Fibroblast of pulmonary artery (primary cell): ENCODE measurements around the gene ANKFY1.

Experiments
- DNase-seq: peaks from one replicate; pipeline ENCODE4 v3.0.0-alpha.2; 2010; ENCODE audit warnings: low read depth
- H3K4me3 ChIP-seq: replicated peaks from 2 replicates; pipeline ENCODE4 v1.5.1; 2011; ENCODE audit warnings: low read depth, mild to moderate bottlenecking, control low read depth, low read length, moderate library complexity
- TF ChIP-seq, protein P1 (sequence below): IDR thresholded peaks from 2 replicates; pipeline ENCODE4 v1.5.1; 2011; ENCODE audit warnings: mild to moderate bottlenecking, control low read depth, low read length, inconsistent platforms; ENCODE audit errors: missing control alignments

ANKFY1 gene

GRCh38 chr17:4154201-4154600 is 109.6 kb downstream of the ANKFY1 start:
- TF ChIP-seq, protein P1, sequence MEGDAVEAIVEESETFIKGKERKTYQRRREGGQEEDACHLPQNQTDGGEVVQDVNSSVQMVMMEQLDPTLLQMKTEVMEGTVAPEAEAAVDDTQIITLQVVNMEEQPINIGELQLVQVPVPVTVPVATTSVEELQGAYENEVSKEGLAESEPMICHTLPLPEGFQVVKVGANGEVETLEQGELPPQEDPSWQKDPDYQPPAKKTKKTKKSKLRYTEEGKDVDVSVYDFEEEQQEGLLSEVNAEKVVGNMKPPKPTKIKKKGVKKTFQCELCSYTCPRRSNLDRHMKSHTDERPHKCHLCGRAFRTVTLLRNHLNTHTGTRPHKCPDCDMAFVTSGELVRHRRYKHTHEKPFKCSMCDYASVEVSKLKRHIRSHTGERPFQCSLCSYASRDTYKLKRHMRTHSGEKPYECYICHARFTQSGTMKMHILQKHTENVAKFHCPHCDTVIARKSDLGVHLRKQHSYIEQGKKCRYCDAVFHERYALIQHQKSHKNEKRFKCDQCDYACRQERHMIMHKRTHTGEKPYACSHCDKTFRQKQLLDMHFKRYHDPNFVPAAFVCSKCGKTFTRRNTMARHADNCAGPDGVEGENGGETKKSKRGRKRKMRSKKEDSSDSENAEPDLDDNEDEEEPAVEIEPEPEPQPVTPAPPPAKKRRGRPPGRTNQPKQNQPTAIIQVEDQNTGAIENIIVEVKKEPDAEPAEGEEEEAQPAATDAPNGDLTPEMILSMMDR: no peak
- DNase-seq: no peak
- no peak overlapping the region for H3K4me3 ChIP-seq

DNA sequence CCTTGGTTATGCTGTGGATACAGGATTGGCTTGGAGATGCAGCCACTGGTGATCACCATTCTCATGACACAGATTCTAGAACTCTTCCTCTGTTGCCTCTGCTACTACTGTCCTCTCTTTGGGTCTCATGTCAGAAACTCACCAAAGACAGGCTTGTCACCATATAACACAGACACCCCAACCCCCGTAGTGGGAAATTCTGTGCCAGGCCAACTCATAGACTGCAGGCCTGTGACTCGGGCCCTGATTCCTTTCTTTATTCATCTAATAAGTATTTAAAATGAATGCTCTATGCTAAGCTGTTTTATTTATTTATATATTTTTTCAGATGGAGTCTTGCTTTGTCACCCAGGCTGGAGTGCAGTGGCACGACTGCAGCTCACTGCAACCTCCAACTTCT is 111.3 kb downstream of the ANKFY1 start:
- DNase-seq: no peak
- TF ChIP-seq, protein P1: no peak
- H3K4me3 ChIP-seq: no peak overlapping the region

- no peak overlapping the region for H3K4me3 ChIP-seq
- TF ChIP-seq, protein P1: no peak
- DNase-seq: no peak
Observed at GRCh38 chr17:4150096-4150495, 113.7 kb downstream of the ANKFY1 start.

DNA sequence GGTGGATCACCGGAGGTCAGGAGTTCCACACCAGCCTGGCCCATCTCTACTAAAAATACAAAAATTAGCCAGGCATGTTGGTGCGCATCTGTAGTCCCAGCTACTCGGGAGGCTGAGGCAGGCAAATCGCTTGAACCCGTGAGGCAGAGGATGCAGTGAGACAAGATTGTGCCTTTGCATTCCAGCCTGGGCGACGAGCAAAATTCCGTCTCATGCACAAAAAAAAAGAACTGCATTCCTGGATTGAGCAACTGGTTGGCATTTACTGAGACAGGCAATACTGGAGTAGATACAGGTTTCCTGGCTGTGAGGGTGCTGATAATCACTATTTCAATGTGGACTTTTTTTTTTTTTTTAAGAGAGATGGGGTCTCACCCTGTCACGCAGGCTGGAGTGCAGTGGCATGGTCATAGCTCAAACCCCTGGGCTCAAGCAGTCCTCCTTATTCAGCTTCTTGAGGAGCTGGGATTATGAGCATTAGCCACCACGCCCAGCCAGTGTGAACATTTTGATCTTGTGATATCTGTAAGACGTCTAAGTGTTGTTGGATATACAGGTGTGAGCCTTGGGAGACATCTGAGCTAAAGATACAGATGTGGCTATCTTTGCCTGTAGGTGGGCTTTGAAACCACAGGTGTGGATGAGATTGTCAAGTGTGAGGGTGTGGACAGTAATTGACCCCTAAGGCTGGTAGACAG is 115.0 kb downstream of the ANKFY1 start:
- TF ChIP-seq, protein P1: no peak
- no peak for DNase-seq
- no peak overlapping the region for H3K4me3 ChIP-seq

- peak; percentile 36 for DNase-seq
- TF ChIP-seq, protein P1: no peak
- H3K4me3 ChIP-seq: no peak overlapping the region
Observed at GRCh38 chr17:4147751-4148310, 115.9 kb downstream of the ANKFY1 start.

- TF ChIP-seq, protein P1: no peak
- no peak overlapping the region for H3K4me3 ChIP-seq
- no peak for DNase-seq
Observed at GRCh38 chr17:4146641-4147040, 117.1 kb downstream of the ANKFY1 start.

- TF ChIP-seq, protein P1: no peak
- H3K4me3 ChIP-seq: peak overlapping the region; percentile 86
- no peak for DNase-seq
Observed at GRCh38 chr17:4144422-4144747, 119.4 kb downstream of the ANKFY1 start.
